Stimulated activated CD8-positive, alpha-beta memory T cell treated with anti-CD3 and anti-CD28 coated beads, Interleukin-4, amount 100 ng/mL, for 24 hours (primary cell): Measurements from ENCODE around the gene PPP6R2.
A peak's percentile ranks its signal among the peaks of the same experiment; 100 is the strongest.
"Not testable (repeated sequence)": the region's sequence is repeated elsewhere in the genome, so short reads cannot be mapped to it uniquely, and the experiment has no call there.

ENCODE experiments used
- DNase-seq: peaks from one replicate; pipeline ENCODE4 v3.0.0-alpha.2; 2020; ENCODE audit warnings: low read depth

PPP6R2 gene

DNA sequence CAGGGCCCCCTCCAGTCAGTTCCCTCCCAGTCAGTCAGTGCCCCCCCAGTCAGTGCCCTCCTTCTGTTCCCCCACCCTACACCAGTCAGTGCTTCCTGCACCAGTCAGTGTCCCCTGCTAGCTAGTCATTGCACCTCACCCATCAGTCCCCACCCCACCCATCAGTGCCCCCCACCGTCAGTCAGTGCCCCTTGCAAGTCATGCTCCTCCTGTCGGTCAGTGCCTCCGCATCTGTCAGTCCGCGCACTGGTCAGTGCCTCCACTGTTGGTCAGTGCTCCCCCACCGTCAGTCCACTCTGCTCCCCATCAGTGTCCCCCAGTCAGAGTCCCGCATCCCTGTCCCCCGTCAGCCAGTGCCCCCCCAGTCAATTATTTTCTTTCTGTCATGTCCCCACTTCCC lies 3.3 kb downstream of the PPP6R2 start:
- no peak for DNase-seq

DNA sequence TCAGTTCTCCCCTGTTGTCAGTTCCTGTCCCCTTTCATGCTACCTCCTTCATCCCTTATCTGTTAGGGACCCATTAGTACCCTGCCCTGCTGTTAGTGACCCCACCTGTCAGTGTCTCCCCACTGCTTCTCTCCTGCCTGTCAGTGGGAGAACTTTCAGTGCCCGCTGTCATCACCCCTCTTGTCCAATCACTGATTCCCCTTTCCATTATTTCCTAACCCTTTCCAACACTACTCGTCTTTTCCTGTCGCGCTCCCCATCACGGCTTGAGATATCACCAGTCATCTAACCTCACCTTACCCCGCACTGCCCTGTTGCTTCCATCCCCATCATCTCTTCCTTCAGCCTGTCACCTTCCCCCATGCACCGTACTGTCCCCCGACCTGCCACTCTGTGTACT lies 4.0 kb downstream of the PPP6R2 start:
- no peak for DNase-seq

GRCh38 chr22:50348058-50348457 lies 4.9 kb downstream of the PPP6R2 start:
- DNase-seq: no peak

GRCh38 chr22:50356186-50356585 lies 13.1 kb downstream of the PPP6R2 start:
- no peak for DNase-seq

DNA sequence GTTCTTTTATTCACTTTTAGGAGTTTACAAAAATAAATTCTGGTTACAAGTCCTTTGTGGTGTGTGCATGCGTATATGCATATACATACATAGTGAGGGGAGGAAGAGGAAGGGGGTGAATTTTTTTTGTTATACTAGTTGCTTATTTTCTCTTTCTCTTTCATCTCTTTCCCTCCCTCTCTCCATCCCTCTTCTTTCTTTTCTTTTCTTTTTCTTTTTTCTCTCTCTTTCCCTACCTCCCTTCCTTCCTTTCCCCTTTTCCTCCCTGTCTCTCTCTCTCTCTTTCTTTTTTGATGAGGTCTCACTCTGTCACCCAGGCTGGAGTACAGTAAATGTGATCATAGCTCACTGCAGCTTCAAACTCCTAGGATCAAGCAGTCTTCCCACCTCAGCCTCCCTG lies 14.1 kb downstream of the PPP6R2 start:
- DNase-seq: no peak

DNA sequence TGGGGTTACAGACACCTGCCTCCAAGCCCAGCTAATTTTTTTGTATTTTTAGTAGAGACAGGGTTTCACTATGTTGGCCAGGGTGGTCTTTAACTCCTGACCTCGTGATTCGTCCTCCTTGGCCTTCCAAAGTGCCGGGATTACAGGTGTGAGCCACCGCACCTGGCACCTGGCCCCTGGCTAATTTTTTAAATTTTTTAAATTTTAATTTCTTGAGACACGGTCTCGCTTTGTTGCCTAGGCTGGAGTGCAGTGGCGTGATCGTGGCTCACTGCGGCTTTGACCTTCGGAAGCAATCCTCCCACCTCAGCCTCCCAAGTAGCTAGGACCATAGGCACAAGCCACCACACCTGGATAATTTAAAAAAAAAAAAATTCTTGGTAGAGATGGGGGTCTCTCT lies 14.6 kb downstream of the PPP6R2 start:
- DNase-seq: no peak

DNA sequence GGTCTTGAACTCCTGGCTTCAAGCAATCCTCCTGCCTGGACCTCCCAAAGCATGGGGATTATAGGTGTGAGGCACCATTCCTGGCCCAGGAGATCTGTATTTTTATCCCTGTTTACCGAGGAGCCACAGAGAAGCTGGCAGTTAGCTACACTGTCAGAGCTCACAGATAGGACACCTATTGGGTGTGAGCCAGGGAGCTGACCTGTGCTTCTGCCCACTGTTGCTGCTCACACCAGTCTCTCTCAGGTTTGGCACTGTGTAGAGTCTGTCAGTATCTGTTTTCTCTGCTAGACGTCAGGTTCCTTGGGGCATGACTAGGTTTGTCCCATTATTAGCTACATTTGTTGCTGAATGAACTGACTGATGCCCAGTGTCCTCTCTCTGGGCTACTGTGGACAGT lies 17.5 kb downstream of the PPP6R2 start:
- no peak for DNase-seq

GRCh38 chr22:50361222-50361621 lies 18.1 kb downstream of the PPP6R2 start:
- no peak for DNase-seq

DNA sequence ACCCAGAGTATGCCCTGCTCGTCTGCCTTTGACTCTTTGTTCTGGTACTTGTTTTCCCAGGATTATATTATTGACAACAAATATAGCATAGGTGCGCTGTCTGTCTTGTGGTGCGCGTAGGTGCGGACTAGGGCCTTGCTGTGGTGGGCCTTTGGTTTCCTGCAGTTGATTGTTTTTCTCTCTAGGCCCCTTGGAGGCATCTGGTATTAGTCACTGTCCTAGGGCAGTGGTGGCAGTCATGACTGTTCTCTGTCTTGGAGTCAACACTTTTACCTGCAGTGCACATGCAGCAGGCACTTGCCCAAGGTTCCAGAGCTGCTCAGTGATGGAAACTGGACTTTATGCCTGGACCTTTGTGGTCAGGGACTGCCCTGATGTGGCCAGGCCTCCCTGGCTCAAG lies 18.6 kb downstream of the PPP6R2 start:
- no peak for DNase-seq

GRCh38 chr22:50363166-50363802 lies 20.2 kb downstream of the PPP6R2 start:
- DNase-seq: no peak

DNA sequence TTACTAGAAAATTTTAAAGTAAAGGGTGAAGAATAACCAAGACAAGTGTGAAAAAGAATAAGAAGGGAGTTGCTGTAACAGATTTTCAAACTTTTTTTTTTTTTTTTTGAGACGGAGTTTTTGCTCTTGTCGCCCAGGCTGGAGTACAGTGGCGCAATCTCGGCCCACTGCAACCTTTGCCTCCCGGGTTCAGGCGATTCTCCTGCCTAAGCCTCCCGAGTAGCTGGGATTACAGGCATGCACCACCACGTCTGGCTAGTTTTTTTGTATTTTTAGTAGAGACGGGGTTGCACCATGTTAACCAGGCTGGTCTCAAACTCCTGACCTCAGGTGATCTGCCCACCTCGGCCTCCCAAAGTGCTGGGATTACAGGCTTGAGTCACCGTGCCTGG lies 20.7 kb downstream of the PPP6R2 start:
- not testable (repeated sequence) for DNase-seq

- no peak for DNase-seq
Measured at GRCh38 chr22:50367778-50368500, 24.8 kb downstream of the PPP6R2 start.

DNA sequence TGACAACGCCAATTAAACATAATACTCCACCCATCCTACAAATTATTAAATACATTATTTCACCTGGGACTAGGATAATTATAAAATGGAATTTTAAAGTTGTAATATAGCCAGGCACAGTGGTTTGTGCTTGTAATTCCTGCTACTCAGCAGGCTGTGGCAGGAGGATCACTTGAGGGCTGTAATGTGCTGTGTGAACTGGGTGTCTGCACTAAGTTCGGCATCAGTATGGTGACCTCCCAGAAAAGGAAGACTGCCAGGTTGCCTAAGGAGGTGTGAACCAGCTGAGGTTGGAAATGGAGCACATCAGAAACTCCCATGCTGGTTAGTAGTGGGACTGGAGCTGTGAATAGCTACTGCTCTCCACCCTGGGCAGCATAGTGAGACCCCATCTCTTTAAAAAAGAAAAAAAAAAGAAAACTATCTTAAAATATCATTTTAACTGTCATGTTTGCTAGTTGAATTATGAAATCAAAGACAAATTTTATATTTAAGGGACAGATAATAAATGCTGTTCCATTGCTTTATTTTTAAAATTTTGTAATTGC lies 28.0 kb downstream of the PPP6R2 start:
- DNase-seq: no peak

GRCh38 chr22:50376085-50376651 lies 33.0 kb downstream of the PPP6R2 start:
- no peak for DNase-seq

- not testable (repeated sequence) for DNase-seq
Measured at GRCh38 chr22:50381021-50381555, 38.0 kb downstream of the PPP6R2 start.

GRCh38 chr22:50396751-50397370 lies 53.7 kb downstream of the PPP6R2 start:
- no peak for DNase-seq

GRCh38 chr22:50397371-50398060 lies 54.4 kb downstream of the PPP6R2 start:
- not testable (repeated sequence) for DNase-seq

GRCh38 chr22:50398831-50399648 lies 55.9 kb downstream of the PPP6R2 start:
- DNase-seq: no peak

- peak; percentile 8 for DNase-seq
Measured at GRCh38 chr22:50399751-50400331, 56.7 kb downstream of the PPP6R2 start.

DNA sequence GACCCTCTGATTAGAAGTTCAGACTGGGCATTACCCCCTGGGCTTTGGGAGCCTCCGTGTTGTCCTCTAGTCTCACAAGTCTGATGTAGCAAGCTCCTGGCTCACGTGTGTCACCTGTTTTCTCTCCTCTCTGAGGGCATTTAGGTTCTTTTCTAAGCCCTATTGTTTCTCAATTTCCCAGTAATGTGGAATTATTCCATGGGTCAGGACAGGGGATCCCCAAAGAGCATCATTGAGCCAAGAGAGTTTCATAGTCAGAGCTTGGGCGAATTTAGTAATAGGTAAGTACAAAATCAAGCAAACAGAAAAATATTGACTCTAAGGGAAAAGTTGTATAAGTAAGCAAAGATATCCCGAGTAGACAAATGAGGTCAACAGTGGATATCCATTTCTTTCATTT lies 57.3 kb downstream of the PPP6R2 start:
- no peak for DNase-seq

GRCh38 chr22:50400931-50401330 lies 57.8 kb downstream of the PPP6R2 start:
- no peak for DNase-seq
